AG09309 (cell line): ENCODE measurements around the gene ZFAND3.
"Not testable (repeated sequence)": the region's sequence is repeated elsewhere in the genome, so short reads cannot be mapped to it uniquely, and the experiment has no call there.

Experiments used
- DNase-seq: peaks from one replicate; pipeline ENCODE4 v3.0.0-alpha.2; 2010; ENCODE audit warnings: low read depth
- H3K4me3 ChIP-seq: 2 replicates; pipeline ENCODE4 v1.5.1; 2011; ENCODE audit warnings: mild to moderate bottlenecking, low read depth, low read length, moderate library complexity; ENCODE audit not compliant: control insufficient read depth
- CTCF ChIP-seq: IDR thresholded peaks from 2 replicates; pipeline ENCODE4 v1.5.1; 2011; ENCODE audit warnings: mild to moderate bottlenecking, low read depth, low read length, inconsistent platforms; ENCODE audit not compliant: insufficient read depth, control insufficient read depth; ENCODE audit errors: missing control alignments

ZFAND3 gene

GRCh38 chr6:37940074-37940847 lies 120.7 kb downstream of the ZFAND3 start:
- no peak overlapping the region for H3K4me3 ChIP-seq
- no peak for DNase-seq
- no peak for TF ChIP-seq CTCF

- no peak for DNase-seq
- H3K4me3 ChIP-seq: no peak overlapping the region
- TF ChIP-seq CTCF: no peak
Measured at GRCh38 chr6:37941871-37942270, 122.3 kb downstream of the ZFAND3 start.

GRCh38 chr6:37942606-37943376 lies 123.3 kb downstream of the ZFAND3 start:
- no peak for TF ChIP-seq CTCF
- DNase-seq: no peak
- no peak overlapping the region for H3K4me3 ChIP-seq

GRCh38 chr6:37943436-37944058 lies 124.0 kb downstream of the ZFAND3 start:
- H3K4me3 ChIP-seq: no peak overlapping the region
- no peak for DNase-seq

GRCh38 chr6:37946057-37946456 lies 126.5 kb downstream of the ZFAND3 start:
- H3K4me3 ChIP-seq: no peak overlapping the region
- TF ChIP-seq CTCF: no peak
- DNase-seq: no peak

More at GRCh38 chr6:37943436-37944058, 124.0 kb downstream of the ZFAND3 start:
- TF ChIP-seq CTCF: no peak

GRCh38 chr6:37947468-37947867 lies 127.9 kb downstream of the ZFAND3 start:
- no peak for TF ChIP-seq CTCF
- DNase-seq: no peak
- no peak overlapping the region for H3K4me3 ChIP-seq

- DNase-seq, H3K4me3 ChIP-seq: not testable (repeated sequence)
Measured at GRCh38 chr6:37948584-37948983, 129.1 kb downstream of the ZFAND3 start.
